DOHH2 (cell line): Measurements from ENCODE around the gene KCNMB3.

Source experiments
- H3F3A ChIP-seq: fragments of 200-600 bp; sonication (generic), shearing (Covaris generic); 2 replicates; pipeline ENCODE4 v1.6.0; 2016; ENCODE audit warnings: antibody characterized with exemption, mild to moderate bottlenecking; ENCODE audit not compliant: control insufficient read depth, insufficient read depth
- H3K27ac ChIP-seq: fragments of 200-600 bp; sonication (generic); 2 replicates; pipeline ENCODE4 v1.5.1; 2014; ENCODE audit warnings: low read depth, mild to moderate bottlenecking, low read length, moderate library complexity
- H3K27me3 ChIP-seq: fragments of 200-600 bp; sonication (generic); 2 replicates; pipeline ENCODE4 v1.6.1; 2014; ENCODE audit warnings: mild to moderate bottlenecking, low read length, mixed read lengths; ENCODE audit not compliant: control insufficient read depth
- H3K36me3 ChIP-seq: fragments of 200-600 bp; sonication (generic); 2 replicates; pipeline ENCODE4 v1.6.1; 2014; ENCODE audit warnings: mild to moderate bottlenecking, low read length, moderate library complexity, mixed read lengths; ENCODE audit not compliant: control insufficient read depth
- H3K4me1 ChIP-seq: fragments of 200-600 bp; sonication (generic); 2 replicates; pipeline ENCODE4 v1.6.1; 2014; ENCODE audit warnings: mild to moderate bottlenecking, low read length, mixed read lengths; ENCODE audit not compliant: control insufficient read depth
- H3K4me2 ChIP-seq: fragments of 200-600 bp; sonication (generic); 2 replicates; pipeline ENCODE4 v1.6.0; 2014; ENCODE audit warnings: mild to moderate bottlenecking, low read length, moderate library complexity
- H3K4me3 ChIP-seq: fragments of 200-600 bp; sonication (generic); 2 replicates; pipeline ENCODE4 v1.5.1; 2014; ENCODE audit warnings: mild to moderate bottlenecking, low read length, mixed read lengths
- H3K79me2 ChIP-seq: fragments of 200-600 bp; sonication (generic); 2 replicates; pipeline ENCODE4 v1.6.1; 2014; ENCODE audit warnings: mild to moderate bottlenecking, low read length, mixed read lengths; ENCODE audit not compliant: control insufficient read depth
- H3K9me2 ChIP-seq: fragments of 200-600 bp; sonication (generic); replicated peaks from 2 replicates; pipeline ENCODE4 v1.6.1; 2014; ENCODE audit warnings: mild to moderate bottlenecking, low read length, mixed read lengths; ENCODE audit not compliant: control insufficient read depth
- H3K9me3 ChIP-seq: fragments of 200-600 bp; sonication (generic); 2 replicates; pipeline ENCODE4 v1.6.1; 2014; ENCODE audit warnings: antibody characterized with exemption, low read length, mixed read lengths; ENCODE audit not compliant: control insufficient read depth, insufficient read depth
- H4K20me1 ChIP-seq: fragments of 200-600 bp; sonication (generic); 2 replicates; pipeline ENCODE4 v1.6.0; 2014; ENCODE audit warnings: low read depth, mild to moderate bottlenecking, antibody characterized with exemption, low read length, moderate library complexity; ENCODE audit not compliant: control insufficient read depth, insufficient read depth
- EZH2phosphoT487 ChIP-seq: fragments of 200-600 bp; sonication (generic); IDR thresholded peaks from 2 replicates; pipeline ENCODE4 v1.6.1; 2017; ENCODE audit warnings: borderline replicate concordance, mild to moderate bottlenecking, antibody characterized with exemption, low read length, moderate library complexity, mixed read lengths
- TF ChIP-seq, protein P1 (sequence below): fragments of 200-600 bp; sonication (generic); IDR thresholded peaks from one replicate; pipeline ENCODE4 v1.5.1; 2014; ENCODE audit warnings: antibody characterized with exemption, mild to moderate bottlenecking, low read depth, low read length; ENCODE audit not compliant: poor library complexity, severe bottlenecking

The KCNMB3 gene

GRCh38 chr3:179229177-179229576 lies 21.7 kb downstream of the KCNMB3 start:
- H3K9me3 ChIP-seq = no peaks in the 10 kb centered on the region
- H3K27ac ChIP-seq = no peak overlapping the region
- no peaks in the 10 kb centered on the region for H3K79me2 ChIP-seq
- H3K4me3 ChIP-seq = no peak overlapping the region
- no peaks in the 10 kb centered on the region for H3K27me3 ChIP-seq
- H3K4me2 ChIP-seq = no peak overlapping the region
- peaks cover 46% of the 10 kb centered on the region for H3K36me3 ChIP-seq
- TF ChIP-seq, protein P1, sequence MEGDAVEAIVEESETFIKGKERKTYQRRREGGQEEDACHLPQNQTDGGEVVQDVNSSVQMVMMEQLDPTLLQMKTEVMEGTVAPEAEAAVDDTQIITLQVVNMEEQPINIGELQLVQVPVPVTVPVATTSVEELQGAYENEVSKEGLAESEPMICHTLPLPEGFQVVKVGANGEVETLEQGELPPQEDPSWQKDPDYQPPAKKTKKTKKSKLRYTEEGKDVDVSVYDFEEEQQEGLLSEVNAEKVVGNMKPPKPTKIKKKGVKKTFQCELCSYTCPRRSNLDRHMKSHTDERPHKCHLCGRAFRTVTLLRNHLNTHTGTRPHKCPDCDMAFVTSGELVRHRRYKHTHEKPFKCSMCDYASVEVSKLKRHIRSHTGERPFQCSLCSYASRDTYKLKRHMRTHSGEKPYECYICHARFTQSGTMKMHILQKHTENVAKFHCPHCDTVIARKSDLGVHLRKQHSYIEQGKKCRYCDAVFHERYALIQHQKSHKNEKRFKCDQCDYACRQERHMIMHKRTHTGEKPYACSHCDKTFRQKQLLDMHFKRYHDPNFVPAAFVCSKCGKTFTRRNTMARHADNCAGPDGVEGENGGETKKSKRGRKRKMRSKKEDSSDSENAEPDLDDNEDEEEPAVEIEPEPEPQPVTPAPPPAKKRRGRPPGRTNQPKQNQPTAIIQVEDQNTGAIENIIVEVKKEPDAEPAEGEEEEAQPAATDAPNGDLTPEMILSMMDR = no peak
- TF ChIP-seq EZH2phosphoT487 = no peak
- no peaks in the 10 kb centered on the region for H3K9me2 ChIP-seq
- H3K4me1 ChIP-seq = no peaks in the 10 kb centered on the region
- H3F3A ChIP-seq = no peaks in the 10 kb centered on the region; the same call in 1 of the 2 replicates
- H4K20me1 ChIP-seq = no peaks in the 10 kb centered on the region

DNA sequence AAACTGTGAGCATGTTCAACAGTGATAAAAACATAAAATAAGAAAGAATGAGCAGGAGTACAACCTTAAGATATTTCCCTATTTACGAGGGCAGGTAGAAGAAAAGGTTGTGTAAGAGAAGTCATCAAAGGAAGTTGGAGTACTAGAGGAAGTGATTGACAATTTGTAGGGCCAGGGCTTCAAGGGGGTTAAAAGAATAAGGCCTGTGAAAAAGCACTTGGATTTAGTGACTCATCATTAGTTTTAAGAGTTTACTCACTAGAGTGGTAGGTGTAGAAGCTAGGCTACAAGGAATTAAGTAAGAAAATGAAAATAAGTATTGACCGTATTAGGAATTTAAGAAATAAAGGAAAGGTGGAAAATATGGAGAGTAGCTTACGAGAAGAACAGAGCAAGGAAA lies 23.6 kb downstream of the KCNMB3 start:
- Histone ChIP-seq H3K4me3 (no peak overlapping the region), H3K4me1 (no peaks in the 10 kb centered on the region), H4K20me1 (no peaks in the 10 kb centered on the region), H3K4me2 (no peak overlapping the region), H3K36me3 (peaks cover 46% of the 10 kb centered on the region), H3K27me3 (no peaks in the 10 kb centered on the region), H3K9me2 (no peaks in the 10 kb centered on the region), H3K79me2 (no peaks in the 10 kb centered on the region), H3F3A (no peaks in the 10 kb centered on the region; the same call in 1 of the 2 replicates), H3K27ac (no peak overlapping the region), H3K9me3 (no peaks in the 10 kb centered on the region)
- no peak for TF ChIP-seq EZH2phosphoT487
- TF ChIP-seq, protein P1 = no peak

- H3K79me2 ChIP-seq = no peaks in the 10 kb centered on the region
- peaks cover 31% of the 10 kb centered on the region for H3K36me3 ChIP-seq
- TF ChIP-seq, protein P1 = no peak
- no peak for TF ChIP-seq EZH2phosphoT487
- no peaks in the 10 kb centered on the region for H3K27me3 ChIP-seq
- no peaks in the 10 kb centered on the region for H4K20me1 ChIP-seq
- no peaks in the 10 kb centered on the region; the same call in 1 of the 2 replicates for H3F3A ChIP-seq
- H3K9me3 ChIP-seq = no peaks in the 10 kb centered on the region
- no peaks in the 10 kb centered on the region for H3K9me2 ChIP-seq
- H3K4me2 ChIP-seq = no peak overlapping the region
- no peak overlapping the region for H3K4me3 ChIP-seq
- no peak overlapping the region for H3K27ac ChIP-seq
- no peaks in the 10 kb centered on the region for H3K4me1 ChIP-seq
These were observed 26.3 kb downstream of the KCNMB3 start for GRCh38 chr3:179224584-179224983.
